Stimulated activated naive CD4-positive, alpha-beta T cell (primary cell): ENCODE data around the gene TRAF2.

ENCODE experiments used
- DNase-seq, 6 experiments: peaks; one replicate each; lab custom pipeline; 2025; lab: John Stamatoyannopoulos, UW

Gene TRAF2

GRCh38 chr9:136937186-136938001 is 51.1 kb downstream of the TRAF2 start:
- DNase-seq: no peak

- no peak for DNase-seq
These were observed 53.2 kb downstream of the TRAF2 start for GRCh38 chr9:136939431-136939995.

GRCh38 chr9:136939996-136940525 is 53.7 kb downstream of the TRAF2 start:
- DNase-seq: no peak

- DNase-seq: no peak
These were observed 54.4 kb downstream of the TRAF2 start for GRCh38 chr9:136940526-136941230.

- no peak for DNase-seq
These were observed 55.2 kb downstream of the TRAF2 start for GRCh38 chr9:136941231-136942111.

GRCh38 chr9:136942112-136942880 is 56.0 kb downstream of the TRAF2 start:
- DNase-seq: no peak

GRCh38 chr9:136942881-136943230 is 56.5 kb downstream of the TRAF2 start:
- no peak for DNase-seq

GRCh38 chr9:136943291-136944211 is 57.2 kb downstream of the TRAF2 start:
- peak in 4 of 6 experiments; percentile 25 to 54 (median 35) for DNase-seq

- no peak for DNase-seq
These were observed 57.8 kb downstream of the TRAF2 start for GRCh38 chr9:136944212-136944518.

- peak; percentile 88 to 96 (median 90) for DNase-seq
These were observed 58.4 kb downstream of the TRAF2 start, which contains the start of the genes C8G and FBXW5 for GRCh38 chr9:136944519-136945332. C8G (plus strand) TSS chr9:136945243; CDS start chr9:136945321, 78 bp downstream. FBXW5 (minus strand) TSS chr9:136944738; CDS start chr9:136944083, 655 bp downstream.

GRCh38 chr9:136945333-136946227 is 59.3 kb downstream of the TRAF2 start:
- DNase-seq: no peak

GRCh38 chr9:136946228-136947027 is 60.1 kb downstream of the TRAF2 start:
- no peak for DNase-seq

GRCh38 chr9:136947028-136947891 is 60.9 kb downstream of the TRAF2 start:
- no peak for DNase-seq

GRCh38 chr9:136947955-136948510 is 61.7 kb downstream of the TRAF2 start:
- DNase-seq: no peak

GRCh38 chr9:136949239-136949816 is 63.0 kb downstream of the TRAF2 start:
- no peak for DNase-seq
